Vagina (tissue), 2 donors: Measurements from ENCODE around the gene MRPL33. TPM values are rescaled to one million over a fixed set of nuclear protein-coding genes. Genes with fewer than 3 reads are reported as not detected.
A peak's percentile ranks its signal among the peaks of the same experiment; 100 is the strongest.

Experiments
- DNase-seq, 2 donors: peaks; one replicate each; pipeline ENCODE4 v3.0.0-alpha.2; 2017; ENCODE audit errors: extremely low spot score in 2 of 2
- H3K27ac ChIP-seq: fragments of 200-600 bp; sonication (generic); one replicate; pipeline ENCODE4 v1.5.1; 2019
- H3K27me3 ChIP-seq: fragments of 200-600 bp; sonication (generic); one replicate; pipeline ENCODE4 v1.5.1; 2019
- H3K36me3 ChIP-seq, 2 donors: fragments of 200-600 bp; sonication (generic); one replicate each; pipeline ENCODE4 v1.5.1; 2017 to 2019
- H3K4me1 ChIP-seq: fragments of 200-600 bp; sonication (generic); one replicate; pipeline ENCODE4 v1.5.1; 2019
- H3K4me3 ChIP-seq, 2 donors: fragments of 200-600 bp; sonication (generic); 1 replicate in 1 of 2; 2 replicates in 1 of 2; pipeline ENCODE4 v1.5.1; 2016 to 2019
- H3K9me3 ChIP-seq: fragments of 200-600 bp; sonication (generic); one replicate; pipeline ENCODE4 v1.5.1; 2019
- POLR2A ChIP-seq, 2 donors: fragments of 450-650 bp; IDR thresholded peaks; one replicate each; pipeline ENCODE4 v1.6.1; 2017; ENCODE audit warnings: antibody characterized with exemption in 2 of 2, mild to moderate bottlenecking in 2 of 2, moderate library complexity in 2 of 2
- POLR2AphosphoS5 ChIP-seq, 2 donors: sonication (generic); formaldehyde crosslinking; IDR thresholded peaks; one replicate each; pipeline ENCODE4 v1.9.0; 2017; ENCODE audit warnings: antibody characterized with exemption in 2 of 2, mild to moderate bottlenecking in 2 of 2, low read depth in 1 of 2; ENCODE audit not compliant: insufficient read depth in 1 of 2
- intact Hi-C: fragments of 100-400 bp; cut with DNase I; formaldehyde crosslinking; loops from one replicate; pipeline ENCODE4 v1.15.1; 2023
- total RNA-seq: library from RNA; depleted of rRNA; stranded (reverse); fragments of >200 nt; gene quantifications from one replicate; pipeline ENCODE4 v1.2.3, GENCODE V29; 2016
- TF ChIP-seq, protein P1 (sequence below), 3 experiments: fragments of 450-650 bp in 2 of 3; fragments of 200-600 bp in 1 of 3; sonication (generic) in 1 of 3; IDR thresholded peaks; one replicate each; pipeline ENCODE4 v1.5.1; 2017 to 2019; ENCODE audit warnings: antibody characterized with exemption in 3 of 3, mild to moderate bottlenecking in 2 of 3, moderate library complexity in 2 of 3

MRPL33 gene
- 87.7 TPM for total RNA-seq

DNA sequence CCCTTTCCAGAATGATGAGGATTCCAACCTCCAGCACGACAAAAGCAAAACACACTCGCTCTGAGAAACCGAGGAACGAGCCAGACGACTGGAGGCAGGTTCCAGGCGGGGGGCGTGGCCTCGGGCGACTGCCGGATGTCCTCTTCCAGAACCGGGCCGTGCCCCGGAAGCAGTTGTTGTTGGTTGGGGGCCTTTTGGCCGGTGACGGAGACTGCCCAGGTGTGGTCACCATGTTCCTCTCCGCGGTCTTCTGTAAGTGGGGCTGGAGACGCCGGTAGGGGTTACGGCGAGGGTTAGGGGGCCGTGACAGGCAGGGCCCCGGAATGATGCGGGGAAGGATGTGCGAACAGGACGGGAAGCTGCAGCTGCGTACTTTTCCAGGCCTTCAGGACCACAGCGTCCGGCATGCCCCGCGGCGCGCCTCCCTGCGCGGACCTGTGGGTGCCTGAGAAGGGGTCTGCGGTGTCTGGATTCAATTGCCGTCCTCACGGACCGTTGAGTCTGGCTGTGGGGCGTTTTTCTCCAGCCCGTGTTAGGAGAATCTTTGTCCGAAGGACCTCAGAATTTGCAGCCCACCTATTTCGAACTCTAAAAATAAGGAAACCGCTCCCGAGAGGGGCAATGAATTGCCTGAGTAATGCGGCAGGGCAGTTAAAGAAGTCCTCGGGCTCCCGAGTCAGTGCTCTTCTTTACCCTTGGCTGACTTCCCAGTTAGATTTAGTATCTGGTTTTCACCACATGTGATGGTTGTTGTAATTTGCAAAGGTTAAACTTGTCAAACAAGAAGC is at the start of gene MRPL33:
MRPL33 (plus strand) TSS at position 172 of the 788 bp plus-strand sequence; CDS start at position 231, 59 bp downstream.
- intact Hi-C loops = no loop called here
- H3K27ac ChIP-seq = peak within 1 kb of the TSS; percentile 86
- TF ChIP-seq POLR2A (IDR thresholded peaks at IDR 0.05) (peak in 1 of 2 donors; percentile 39), POLR2AphosphoS5 (IDR thresholded peaks at IDR 0.05; ENCODE audit: insufficient read depth in 1 of 2, low read depth in 1 of 2) (peak; percentile 85 to 95)
- TF ChIP-seq, protein P1, sequence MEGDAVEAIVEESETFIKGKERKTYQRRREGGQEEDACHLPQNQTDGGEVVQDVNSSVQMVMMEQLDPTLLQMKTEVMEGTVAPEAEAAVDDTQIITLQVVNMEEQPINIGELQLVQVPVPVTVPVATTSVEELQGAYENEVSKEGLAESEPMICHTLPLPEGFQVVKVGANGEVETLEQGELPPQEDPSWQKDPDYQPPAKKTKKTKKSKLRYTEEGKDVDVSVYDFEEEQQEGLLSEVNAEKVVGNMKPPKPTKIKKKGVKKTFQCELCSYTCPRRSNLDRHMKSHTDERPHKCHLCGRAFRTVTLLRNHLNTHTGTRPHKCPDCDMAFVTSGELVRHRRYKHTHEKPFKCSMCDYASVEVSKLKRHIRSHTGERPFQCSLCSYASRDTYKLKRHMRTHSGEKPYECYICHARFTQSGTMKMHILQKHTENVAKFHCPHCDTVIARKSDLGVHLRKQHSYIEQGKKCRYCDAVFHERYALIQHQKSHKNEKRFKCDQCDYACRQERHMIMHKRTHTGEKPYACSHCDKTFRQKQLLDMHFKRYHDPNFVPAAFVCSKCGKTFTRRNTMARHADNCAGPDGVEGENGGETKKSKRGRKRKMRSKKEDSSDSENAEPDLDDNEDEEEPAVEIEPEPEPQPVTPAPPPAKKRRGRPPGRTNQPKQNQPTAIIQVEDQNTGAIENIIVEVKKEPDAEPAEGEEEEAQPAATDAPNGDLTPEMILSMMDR (IDR thresholded peaks at IDR 0.05) = no peak
- no peaks in the 10 kb centered on the region for H3K27me3 ChIP-seq
- peak in 1 of 2 donors; percentile 93 for DNase-seq
- H3K4me3 ChIP-seq = peak within 1 kb of the TSS; percentile 79 to 81
- no peaks in the 10 kb centered on the region for H3K9me3 ChIP-seq
- no peaks in the 10 kb centered on the region for H3K36me3 ChIP-seq
- H3K4me1 ChIP-seq = peaks cover 36% of the 10 kb centered on the region

DNA sequence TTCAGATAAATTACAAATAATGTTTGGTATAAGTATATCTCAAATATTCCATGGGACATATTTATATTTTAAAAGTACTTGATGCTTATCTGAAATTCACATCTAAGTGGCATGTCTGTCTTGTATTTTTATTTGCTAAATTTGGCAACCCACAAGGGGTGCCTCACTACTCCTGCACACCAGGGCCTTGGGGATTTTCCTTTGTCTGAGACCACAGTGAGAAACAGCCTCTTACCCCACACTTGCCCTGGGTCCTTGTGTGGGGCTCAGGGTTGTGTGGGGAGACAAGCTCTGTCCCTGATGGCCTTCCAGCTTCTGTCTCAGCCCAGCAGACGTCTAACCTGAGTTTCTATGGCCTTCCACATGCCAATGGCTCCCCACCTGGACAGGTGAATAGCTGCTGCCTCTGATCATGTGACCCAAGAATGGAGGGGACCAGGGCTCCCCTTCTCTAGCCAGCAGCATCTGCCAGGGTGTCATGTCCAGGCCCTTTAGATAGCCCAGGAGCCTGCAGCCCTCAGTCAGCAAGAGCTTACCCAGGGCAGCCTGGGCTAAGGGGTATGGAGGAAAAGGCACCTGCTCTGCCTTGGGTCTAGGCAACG is 49.5 kb upstream of the MRPL33 start:
- TF ChIP-seq, protein P1 (IDR thresholded peaks at IDR 0.05) = no peak
- TF ChIP-seq POLR2A (IDR thresholded peaks at IDR 0.05) (no peak), POLR2AphosphoS5 (IDR thresholded peaks at IDR 0.05; ENCODE audit: insufficient read depth in 1 of 2, low read depth in 1 of 2) (no peak)
- Histone ChIP-seq H3K4me1 (peaks cover 13% of the 10 kb centered on the region), H3K27ac (no peak overlapping the region), H3K27me3 (no peaks in the 10 kb centered on the region), H3K9me3 (no peaks in the 10 kb centered on the region), H3K36me3 (no peaks in the 10 kb centered on the region), H3K4me3 (no peak overlapping the region)
- DNase-seq = no peak
- intact Hi-C loops = loop anchor here (5.0 kb wide), 1 partner anchor 670 kb away; the partner anchor contains the start of gene FOSL2

DNA sequence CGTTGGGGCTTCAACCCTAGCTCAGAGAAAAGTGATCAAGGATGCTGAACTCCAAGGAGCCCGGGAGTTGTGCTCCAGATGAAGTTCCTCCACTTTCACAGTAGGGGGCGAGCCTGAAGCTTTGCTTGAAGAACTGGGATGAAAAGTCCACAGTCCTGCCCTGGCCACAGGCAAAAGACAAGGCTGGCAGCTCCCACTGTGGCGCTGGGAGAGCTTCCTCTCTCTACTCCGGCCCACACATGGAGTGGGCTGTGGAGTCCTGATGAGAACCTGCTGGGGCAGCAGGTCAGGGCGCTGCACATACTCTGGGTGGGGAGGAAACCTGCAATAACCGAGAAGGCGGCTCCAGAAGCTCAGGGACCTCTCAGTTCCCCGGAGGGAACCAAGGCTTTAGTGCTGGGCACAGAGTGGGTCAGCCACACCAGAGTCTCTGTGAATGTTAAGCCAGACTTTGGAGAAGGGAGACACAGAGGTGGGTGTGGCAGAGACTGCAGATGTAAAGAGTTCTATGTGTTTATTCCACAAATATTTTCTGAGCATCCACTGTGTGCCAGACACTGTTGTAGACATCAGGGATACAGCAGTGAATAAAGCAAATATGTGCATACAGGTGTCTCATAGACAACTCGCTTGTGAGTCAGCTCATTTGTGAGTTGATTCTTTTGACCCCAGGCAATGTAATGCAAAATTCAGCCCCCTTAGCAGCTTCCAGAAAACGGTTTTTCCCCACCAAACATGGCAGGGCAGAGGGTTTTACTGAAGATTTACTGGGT is 48.0 kb upstream of the MRPL33 start:
- peak; percentile 20 to 51 for TF ChIP-seq POLR2AphosphoS5 (IDR thresholded peaks at IDR 0.05; ENCODE audit: insufficient read depth in 1 of 2, low read depth in 1 of 2)
- TF ChIP-seq POLR2A (IDR thresholded peaks at IDR 0.05) = no peak
- TF ChIP-seq, protein P1 (IDR thresholded peaks at IDR 0.05) = peak; percentile 56 to 82 (median 70)
- Histone ChIP-seq H3K27ac (peak overlapping the region; percentile 42), H3K27me3 (no peaks in the 10 kb centered on the region), H3K4me1 (peaks cover 13% of the 10 kb centered on the region), H3K4me3 (no peak overlapping the region), H3K9me3 (no peaks in the 10 kb centered on the region), H3K36me3 (no peaks in the 10 kb centered on the region)
- intact Hi-C loops = loop anchor here (5.0 kb wide), 1 partner anchor 669 kb away; the partner anchor contains the start of gene FOSL2
- DNase-seq = no peak

DNA sequence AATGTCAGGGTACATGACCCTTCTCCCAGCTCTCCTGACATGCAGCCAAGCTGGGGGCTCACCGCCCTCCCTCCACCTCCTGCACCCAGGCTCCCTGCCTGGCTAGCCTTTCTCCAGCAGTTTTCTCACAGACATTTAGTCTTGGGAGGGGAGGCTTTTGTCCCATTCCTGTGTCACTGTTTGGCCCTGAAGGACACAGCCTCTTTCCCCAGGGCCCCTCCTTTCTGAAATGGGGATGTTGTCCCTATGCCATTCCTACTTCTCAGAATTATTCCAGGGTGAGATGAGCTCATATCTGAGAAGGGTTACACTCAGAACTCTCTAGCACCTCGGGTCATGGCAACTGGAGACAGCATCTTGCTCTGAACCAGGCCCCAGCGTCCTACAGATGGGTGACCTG is 47.3 kb upstream of the MRPL33 start:
- no peaks in the 10 kb centered on the region for H3K9me3 ChIP-seq
- H3K27me3 ChIP-seq = no peaks in the 10 kb centered on the region
- H3K27ac ChIP-seq = peak overlapping the region; percentile 42
- intact Hi-C loops = loop anchor here (5.0 kb wide), 1 partner anchor 668 kb away; the partner anchor contains the start of gene FOSL2
- no peak for TF ChIP-seq POLR2A (IDR thresholded peaks at IDR 0.05)
- TF ChIP-seq POLR2AphosphoS5 (IDR thresholded peaks at IDR 0.05; ENCODE audit: insufficient read depth in 1 of 2, low read depth in 1 of 2) = no peak
- TF ChIP-seq, protein P1 (IDR thresholded peaks at IDR 0.05) = no peak
- no peaks in the 10 kb centered on the region for H3K36me3 ChIP-seq
- H3K4me3 ChIP-seq = no peak overlapping the region
- DNase-seq = no peak
- peaks cover 13% of the 10 kb centered on the region for H3K4me1 ChIP-seq
